Activated gamma-delta T cell treated with anti-CD3 and anti-CD28 coated beads, Interleukin-2, amount 50 U/mL, for 16 hours (primary cell): ENCODE results near the gene SDCCAG8.

Source experiments
- DNase-seq: peaks from one replicate; pipeline ENCODE4 v3.0.0-alpha.2; 2020; ENCODE audit warnings: low read depth

SDCCAG8 gene

DNA sequence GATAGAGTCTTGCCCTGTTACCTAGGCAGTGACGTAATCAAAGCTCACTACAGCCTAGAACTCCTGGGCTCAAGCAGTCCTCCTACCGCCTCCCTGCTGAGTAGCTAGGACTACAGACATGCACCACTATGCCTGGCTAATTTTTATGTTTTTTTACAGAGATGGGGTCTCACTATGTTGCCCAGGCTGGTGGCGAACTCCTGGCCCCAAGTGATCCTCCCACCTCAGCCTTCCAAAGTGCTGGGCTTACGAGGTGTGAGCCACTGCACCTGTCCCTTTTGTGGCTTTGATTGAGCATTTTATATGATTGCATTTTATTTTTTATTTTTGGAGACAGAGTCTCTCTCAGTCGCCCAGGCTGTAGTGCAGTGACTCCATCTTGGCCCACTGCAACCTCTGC, 25.8 kb downstream of the SDCCAG8 start:
- no peak for DNase-seq

GRCh38 chr1:243286409-243287122, 30.7 kb downstream of the SDCCAG8 start:
- no peak for DNase-seq

DNA sequence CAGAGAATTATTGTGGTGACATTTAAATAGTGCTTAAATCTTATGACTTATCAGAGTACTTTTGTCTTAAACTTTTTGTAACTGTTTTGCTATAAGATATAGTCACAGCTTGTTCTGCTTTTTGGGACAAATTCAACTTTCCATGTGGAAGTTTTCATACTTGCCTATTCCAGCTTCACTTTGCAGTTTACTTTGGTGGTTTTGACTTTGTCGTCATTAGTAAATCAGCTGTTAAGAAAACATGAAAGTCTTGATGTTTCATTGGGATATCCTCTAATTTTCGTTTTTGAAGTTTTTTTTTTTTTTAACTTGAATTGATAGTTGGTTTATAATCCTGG, 31.3 kb downstream of the SDCCAG8 start:
- DNase-seq: no peak

GRCh38 chr1:243287652-243288051, 31.8 kb downstream of the SDCCAG8 start:
- DNase-seq: no peak

- DNase-seq: no peak
Measured at GRCh38 chr1:243288062-243288461, 32.2 kb downstream of the SDCCAG8 start.

DNA sequence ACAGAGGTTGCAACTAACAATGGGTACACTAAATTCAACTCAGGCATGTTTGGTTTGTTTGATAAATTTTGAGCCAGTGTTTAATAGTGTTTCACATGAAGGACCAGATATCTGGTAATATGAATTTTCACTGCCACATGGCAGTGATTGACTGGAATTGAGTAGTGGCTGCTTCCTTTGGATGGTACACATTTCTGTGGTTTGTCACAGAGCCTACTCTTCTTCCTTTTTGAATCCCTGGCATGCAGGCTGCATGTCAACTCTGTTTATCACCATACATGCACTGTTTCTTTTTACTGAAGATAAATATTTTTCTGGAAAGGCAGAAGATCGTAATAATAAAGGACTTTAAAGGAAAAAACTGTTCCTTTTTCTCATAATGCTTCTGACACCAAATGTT, 35.5 kb downstream of the SDCCAG8 start:
- DNase-seq: no peak

DNA sequence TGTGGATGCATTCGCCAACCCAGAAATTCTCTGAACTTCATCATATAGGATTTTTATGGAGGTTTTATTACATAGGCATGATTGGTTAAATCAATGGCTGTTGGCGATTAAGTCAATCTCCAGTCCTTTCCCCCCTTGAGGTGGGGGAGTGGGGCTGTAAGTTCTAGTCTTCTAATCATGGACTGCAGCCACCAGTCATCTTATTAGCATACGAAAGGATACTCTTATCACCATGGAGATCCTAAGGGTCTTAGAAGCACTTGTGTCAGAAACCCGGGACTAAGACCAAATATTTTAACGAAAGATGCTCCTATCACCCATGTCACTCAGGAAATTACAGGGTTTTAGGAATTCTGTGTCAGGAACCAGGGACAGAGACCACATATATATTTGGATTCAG, 36.3 kb downstream of the SDCCAG8 start:
- DNase-seq: no peak

GRCh38 chr1:243293941-243294722, 38.3 kb downstream of the SDCCAG8 start:
- no peak for DNase-seq

- no peak for DNase-seq
Measured at GRCh38 chr1:243294723-243295121, 38.9 kb downstream of the SDCCAG8 start.

GRCh38 chr1:243299069-243299468, 43.2 kb downstream of the SDCCAG8 start:
- no peak for DNase-seq

DNA sequence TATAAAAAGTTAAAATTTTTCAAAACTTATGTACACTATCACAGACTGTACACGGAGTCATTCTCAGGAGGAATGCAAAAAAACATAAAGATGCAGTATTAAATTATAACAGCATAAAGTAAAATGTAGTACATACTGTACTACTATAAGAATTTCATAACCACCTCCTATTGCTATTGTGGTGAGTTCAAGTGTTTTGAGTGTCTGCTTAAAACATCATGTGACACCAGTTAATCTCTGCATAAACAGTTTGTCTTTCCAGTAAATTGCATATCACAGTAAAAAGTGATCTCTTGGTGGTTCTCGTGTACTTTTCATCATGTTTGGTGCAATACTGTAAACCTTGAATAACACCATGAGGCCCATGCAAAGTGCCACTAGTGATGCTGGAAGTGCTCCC, 45.2 kb downstream of the SDCCAG8 start:
- no peak for DNase-seq

GRCh38 chr1:243311809-243312208, 56.0 kb downstream of the SDCCAG8 start:
- DNase-seq: no peak

DNA sequence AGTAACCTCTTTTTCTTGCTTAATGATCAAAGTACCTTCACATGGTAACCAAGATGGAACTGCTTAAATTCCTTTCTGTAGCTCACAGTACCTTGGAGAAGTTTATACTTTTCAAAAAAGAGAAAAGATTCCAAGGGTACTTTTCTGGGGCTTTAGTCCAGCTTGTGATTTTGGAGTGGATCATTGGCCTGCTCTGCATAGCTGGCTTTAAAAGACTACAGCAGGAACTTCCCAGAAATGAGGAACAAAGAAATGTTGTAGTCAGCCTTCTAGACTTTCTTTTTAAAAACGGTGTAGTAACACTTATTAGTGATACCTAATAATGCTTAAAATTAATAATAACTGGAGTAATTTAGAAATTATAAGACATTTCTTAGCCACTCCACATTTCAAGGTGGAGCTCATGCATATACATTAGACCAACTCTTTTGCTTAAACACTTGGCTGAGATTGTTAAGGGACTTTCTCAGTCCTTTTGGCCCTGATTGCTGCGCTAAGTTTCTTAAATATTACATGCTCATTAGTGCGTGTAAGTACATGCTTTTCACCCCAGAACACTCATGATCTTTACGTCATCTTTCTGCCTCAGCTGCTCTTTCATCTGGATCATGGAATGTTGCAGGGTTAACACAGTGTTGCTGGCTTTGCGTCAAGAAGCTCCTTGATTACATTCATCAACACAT, 57.3 kb downstream of the SDCCAG8 start:
- no peak for DNase-seq

DNA sequence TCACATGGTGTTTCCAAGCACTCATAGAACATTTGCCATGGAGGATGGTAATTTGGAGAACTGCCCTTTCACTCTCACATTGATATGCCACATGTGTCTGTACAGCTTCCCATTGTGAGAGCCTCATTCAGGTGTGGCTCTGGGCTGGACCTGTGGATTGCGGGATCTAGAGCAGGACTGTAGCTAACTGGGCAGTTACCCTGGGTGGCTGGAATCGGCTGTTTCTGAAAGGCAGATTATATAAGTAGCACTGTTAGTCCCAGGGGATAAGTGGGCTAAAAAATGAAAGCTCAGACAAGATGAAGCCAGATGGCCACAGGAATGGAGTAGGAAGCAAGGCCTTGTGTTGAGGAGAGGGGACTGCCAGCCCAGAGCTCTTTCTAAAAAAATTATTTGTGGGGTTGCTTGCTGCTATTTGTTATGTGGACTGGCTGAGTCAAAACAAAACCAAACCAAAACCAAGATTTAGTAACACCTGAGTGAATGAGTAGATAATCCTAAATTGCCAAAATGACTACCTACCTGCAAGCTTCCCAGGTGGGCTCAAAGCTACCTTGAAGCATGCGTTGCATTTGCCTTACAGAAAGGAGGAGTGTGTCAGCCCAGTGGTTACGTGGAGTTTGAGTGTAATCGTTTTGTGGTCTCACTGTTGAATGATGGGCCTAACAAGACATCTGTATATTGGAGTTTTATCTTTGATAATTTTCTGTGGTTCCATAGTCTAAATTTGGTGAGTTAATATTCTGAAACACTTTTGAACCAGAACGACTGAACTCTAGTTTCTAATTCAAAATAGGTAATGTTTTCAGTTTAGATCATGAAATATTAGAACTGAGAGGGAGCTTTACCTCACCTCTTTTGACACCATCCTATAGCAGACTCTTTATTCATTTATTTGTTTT, 58.0 kb downstream of the SDCCAG8 start:
- no peak for DNase-seq

DNA sequence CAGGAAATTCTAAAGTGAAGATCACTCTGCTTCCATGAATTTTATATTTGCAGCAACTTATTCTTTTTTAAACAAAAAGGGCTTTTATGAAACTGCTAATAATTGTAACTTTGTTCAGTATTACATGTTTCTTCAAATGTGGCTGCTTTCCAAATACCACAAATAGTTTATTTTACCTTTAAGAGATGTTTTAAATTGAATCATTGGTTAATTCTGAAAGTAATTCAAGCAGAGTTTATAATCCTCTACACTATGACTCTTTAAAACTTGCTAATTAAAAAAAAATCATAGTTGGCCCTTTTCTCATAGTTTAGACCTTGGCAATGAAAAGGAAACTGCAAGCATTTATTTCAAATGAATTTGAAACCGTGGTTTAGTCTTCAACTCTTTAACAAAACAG, 59.6 kb downstream of the SDCCAG8 start:
- no peak for DNase-seq

- DNase-seq: no peak
Measured at GRCh38 chr1:243315893-243316292, 60.1 kb downstream of the SDCCAG8 start.

GRCh38 chr1:243316366-243316989, 60.6 kb downstream of the SDCCAG8 start:
- DNase-seq: no peak

- DNase-seq: no peak
Measured at GRCh38 chr1:243320224-243320623, 64.4 kb downstream of the SDCCAG8 start.

DNA sequence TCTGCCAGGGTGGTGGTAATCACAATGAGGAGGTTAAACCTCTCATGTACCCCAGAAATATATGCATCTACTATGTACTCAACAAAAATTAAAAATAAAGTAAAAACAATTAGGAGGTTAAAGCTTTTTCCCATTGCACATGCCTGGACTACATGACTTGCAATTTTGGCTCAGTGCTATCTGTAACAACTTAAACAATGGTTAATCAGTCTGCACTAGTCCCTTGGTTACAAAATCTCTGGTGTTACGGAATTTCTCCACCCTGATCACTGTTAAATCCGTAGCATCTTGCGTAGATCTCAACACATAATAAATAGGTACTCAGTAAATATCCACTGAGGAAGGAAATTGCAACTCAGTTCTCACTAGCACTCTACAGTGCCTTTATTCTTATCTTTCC, 66.5 kb downstream of the SDCCAG8 start:
- DNase-seq: no peak

DNA sequence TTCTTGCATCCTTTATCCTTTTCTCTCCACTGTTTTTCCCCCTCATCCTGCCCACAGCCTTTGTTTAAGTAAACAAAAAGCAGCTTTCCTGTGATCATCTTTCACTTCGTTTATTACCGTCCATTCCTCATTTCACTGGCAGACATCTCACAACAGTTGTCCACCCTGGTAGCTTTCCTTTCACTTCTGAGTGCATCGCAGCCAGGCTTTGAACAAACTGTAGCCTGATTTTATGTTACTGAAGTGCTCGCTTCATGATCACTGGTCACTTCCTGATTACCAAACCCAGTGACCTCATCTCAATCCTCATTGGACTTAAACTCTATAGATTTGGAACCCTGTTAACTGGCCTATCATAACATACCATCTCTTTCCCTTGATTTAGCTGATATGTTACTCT, 67.7 kb downstream of the SDCCAG8 start:
- no peak for DNase-seq

GRCh38 chr1:243325305-243325890, 69.6 kb downstream of the SDCCAG8 start:
- peak; percentile 9 for DNase-seq
